Upper lobe of left lung (tissue), 4 donors: ENCODE results near the gene OLAH.
A peak's percentile ranks its signal among the peaks of the same experiment; 100 is the strongest.

Experiments
- POLR2AphosphoS5 ChIP-seq, 2 donors: sonication (generic); formaldehyde crosslinking; IDR thresholded peaks; one replicate each; pipeline ENCODE4 v1.5.1; 2017; ENCODE audit warnings: antibody characterized with exemption in 2 of 2
- TF ChIP-seq, protein P1 (sequence below), 6 experiments: fragments of 450-650 bp in 4 of 6; fragments of 200-600 bp in 2 of 6; sonication (generic) in 2 of 6; IDR thresholded peaks; one replicate each; pipeline ENCODE4 v1.5.1; 2016 to 2019; ENCODE audit warnings: antibody characterized with exemption in 6 of 6

DNA sequence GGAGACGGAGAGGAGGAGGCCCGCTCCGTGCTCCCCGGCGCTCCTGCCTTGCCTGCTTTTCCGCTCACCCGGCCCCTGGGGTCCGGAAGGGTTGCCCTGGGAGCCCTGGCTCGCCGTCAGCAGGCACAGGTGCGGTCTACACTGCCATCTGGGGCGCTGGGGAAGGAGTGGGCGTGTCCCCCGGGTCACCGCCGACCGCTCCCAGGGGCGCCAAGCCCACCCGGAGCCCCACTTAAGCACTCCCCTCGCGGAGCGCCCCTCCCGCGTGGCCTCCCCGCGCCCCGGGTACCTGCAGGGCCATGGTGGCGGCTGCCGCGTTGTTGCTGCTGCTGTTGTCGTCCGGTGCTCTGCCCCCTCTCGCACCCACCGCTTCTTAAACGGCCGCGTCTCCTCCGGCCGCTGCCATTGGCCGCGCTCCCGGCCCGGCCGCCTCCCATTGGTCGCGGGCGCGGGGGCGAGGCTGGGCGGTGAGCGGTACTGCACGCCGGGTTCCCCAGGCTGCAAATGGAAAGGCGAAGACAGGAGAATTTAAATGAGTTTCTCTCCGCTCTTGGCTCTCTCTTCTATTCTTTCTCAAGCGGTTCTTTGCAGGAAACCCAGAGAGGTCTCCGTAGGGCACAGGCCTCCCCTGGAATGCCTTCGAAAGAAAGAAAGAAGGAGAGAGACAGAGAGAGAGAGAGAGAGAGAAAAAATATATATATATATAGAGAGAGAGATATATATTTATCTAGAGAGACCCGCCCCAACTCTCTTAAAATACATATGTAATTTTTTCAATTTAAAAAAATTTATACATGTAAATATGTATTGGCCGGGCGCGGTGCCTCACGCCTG lies 44.9 kb downstream of the OLAH start, which contains the start of gene ACBD7:
- peak in 1 of 2 donors; percentile 42 for TF ChIP-seq POLR2AphosphoS5 (IDR thresholded peaks at IDR 0.05)
- TF ChIP-seq, protein P1, sequence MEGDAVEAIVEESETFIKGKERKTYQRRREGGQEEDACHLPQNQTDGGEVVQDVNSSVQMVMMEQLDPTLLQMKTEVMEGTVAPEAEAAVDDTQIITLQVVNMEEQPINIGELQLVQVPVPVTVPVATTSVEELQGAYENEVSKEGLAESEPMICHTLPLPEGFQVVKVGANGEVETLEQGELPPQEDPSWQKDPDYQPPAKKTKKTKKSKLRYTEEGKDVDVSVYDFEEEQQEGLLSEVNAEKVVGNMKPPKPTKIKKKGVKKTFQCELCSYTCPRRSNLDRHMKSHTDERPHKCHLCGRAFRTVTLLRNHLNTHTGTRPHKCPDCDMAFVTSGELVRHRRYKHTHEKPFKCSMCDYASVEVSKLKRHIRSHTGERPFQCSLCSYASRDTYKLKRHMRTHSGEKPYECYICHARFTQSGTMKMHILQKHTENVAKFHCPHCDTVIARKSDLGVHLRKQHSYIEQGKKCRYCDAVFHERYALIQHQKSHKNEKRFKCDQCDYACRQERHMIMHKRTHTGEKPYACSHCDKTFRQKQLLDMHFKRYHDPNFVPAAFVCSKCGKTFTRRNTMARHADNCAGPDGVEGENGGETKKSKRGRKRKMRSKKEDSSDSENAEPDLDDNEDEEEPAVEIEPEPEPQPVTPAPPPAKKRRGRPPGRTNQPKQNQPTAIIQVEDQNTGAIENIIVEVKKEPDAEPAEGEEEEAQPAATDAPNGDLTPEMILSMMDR (IDR thresholded peaks at IDR 0.05) = peak; percentile 71 to 85 (median 76)
